NCI-H526 treated with DMSO at 0.1 percent for 48 hours (cell line): ENCODE results near the gene SLC28A1.
"Not testable (repeated sequence)": the region's sequence is repeated elsewhere in the genome, so short reads cannot be mapped to it uniquely, and the experiment has no call there.

Experiments used
- DNase-seq: peaks from one replicate; lab custom pipeline; 2025; lab: John Stamatoyannopoulos, UW

The SLC28A1 gene

GRCh38 chr15:84969257-84969656 lies 84.8 kb downstream of the SLC28A1 start:
- no peak for DNase-seq

GRCh38 chr15:84970843-84971242 lies 86.4 kb downstream of the SLC28A1 start:
- DNase-seq, result no peak

- no peak for DNase-seq
Observed at GRCh38 chr15:84973492-84974460, 89.3 kb downstream of the SLC28A1 start.

- no peak for DNase-seq
Observed at GRCh38 chr15:84975871-84976351, 91.4 kb downstream of the SLC28A1 start.

GRCh38 chr15:84976746-84977345 lies 92.4 kb downstream of the SLC28A1 start:
- no peak for DNase-seq

GRCh38 chr15:84979651-84980050 lies 95.2 kb downstream of the SLC28A1 start:
- no peak for DNase-seq

GRCh38 chr15:84980196-84981053 lies 96.0 kb downstream of the SLC28A1 start:
- peak; percentile 82 for DNase-seq

- DNase-seq, result peak; percentile 84
Observed at GRCh38 chr15:84981054-84981710, 96.7 kb downstream of the SLC28A1 start.

GRCh38 chr15:84981711-84982300 lies 97.3 kb downstream of the SLC28A1 start, which contains the start of gene PDE8A:
Gene PDE8A, plus strand, starts transcription at chr15:84981856. Its CDS starts 307 bp downstream, at chr15:84982163.
- no peak for DNase-seq

- DNase-seq, result peak; percentile 32
Observed at GRCh38 chr15:84982301-84982920, 97.9 kb downstream of the SLC28A1 start.

GRCh38 chr15:84983294-84983693 lies 98.8 kb downstream of the SLC28A1 start:
- no peak for DNase-seq

GRCh38 chr15:84983711-84984110 lies 99.2 kb downstream of the SLC28A1 start:
- DNase-seq, result no peak

GRCh38 chr15:84985158-84985557 lies 100.7 kb downstream of the SLC28A1 start:
- DNase-seq, result no peak

- not testable (repeated sequence) for DNase-seq
Observed at GRCh38 chr15:84987351-84987750, 102.9 kb downstream of the SLC28A1 start.

- no peak for DNase-seq
Observed at GRCh38 chr15:84987949-84988624, 103.6 kb downstream of the SLC28A1 start.

GRCh38 chr15:84988909-84989644 lies 104.6 kb downstream of the SLC28A1 start:
- no peak for DNase-seq

- no peak for DNase-seq
Observed at GRCh38 chr15:84990507-84990906, 106.0 kb downstream of the SLC28A1 start.

GRCh38 chr15:84991014-84991712 lies 106.7 kb downstream of the SLC28A1 start:
- DNase-seq, result no peak
